Kidney (tissue), 14 donors: ENCODE data around the gene SF3B3. TPM values are rescaled to one million over a fixed set of nuclear protein-coding genes. Genes with fewer than 3 reads are reported as not detected.

Experiments used
- DNase-seq, 5 donors: peaks; one replicate each; pipeline ENCODE4 v3.0.0-alpha.2; 2013 to 2020
- FAIRE-seq: peaks from 2 replicates; lab custom pipeline; 2012; peaks lifted over from hg19 to GRCh38; lab: Jason Lieb, UNC
- H3K27ac ChIP-seq, 2 donors: one replicate each; pipeline ENCODE4 v1.7.0; 2013; ENCODE audit warnings: low read depth in 2 of 2, low read length in 2 of 2, inconsistent platforms in 1 of 2
- H3K27me3 ChIP-seq: one replicate; pipeline ENCODE4 v1.7.1; 2013; ENCODE audit warnings: low read length, inconsistent platforms; ENCODE audit not compliant: control insufficient read depth, insufficient read depth
- H3K36me3 ChIP-seq, 3 donors: one replicate each; pipeline versions ENCODE4 v1.7.0 to v1.7.1; 2013; ENCODE audit warnings: low read length in 3 of 3, control low read depth in 1 of 3, inconsistent platforms in 1 of 3; ENCODE audit not compliant: insufficient read depth in 3 of 3, control insufficient read depth in 2 of 3
- H3K4me1 ChIP-seq, 3 donors: one replicate each; pipeline versions ENCODE4 v1.7.0 to v1.7.1; 2013; ENCODE audit warnings: low read length in 3 of 3, inconsistent platforms in 1 of 3, low read depth in 1 of 3; ENCODE audit not compliant: control insufficient read depth in 2 of 3, insufficient read depth in 2 of 3
- H3K4me3 ChIP-seq, 3 donors: one replicate each; pipeline versions ENCODE4 v1.7.0 to v1.8.1; 2013; ENCODE audit warnings: low read length in 3 of 3, control low read depth in 1 of 3, inconsistent platforms in 1 of 3
- H3K9ac ChIP-seq, 3 donors: one replicate each; pipeline versions ENCODE4 v1.7.0 to v1.7.1; 2013; ENCODE audit warnings: low read length in 3 of 3, control low read depth in 1 of 3, inconsistent platforms in 1 of 3
- H3K9me3 ChIP-seq, 3 donors: one replicate each; pipeline versions ENCODE4 v1.7.0 to v1.7.1; 2013; ENCODE audit warnings: low read length in 3 of 3, control low read depth in 1 of 3, inconsistent platforms in 1 of 3; ENCODE audit not compliant: control insufficient read depth in 2 of 3, insufficient read depth in 1 of 3
- intact Hi-C: fragments of 100-400 bp; cut with DNase I; formaldehyde crosslinking; loops from one replicate; pipeline ENCODE4 v1.11.1; 2022
- polyA plus RNA-seq: library from polyadenylated mRNA; stranded (reverse); fragments of 350-450 nt; fragmentation: Illumina TruSeq; extraction: RNeasy Lipid Tissue Mini Kit (QIAGEN cat#74804); gene quantifications from one replicate; pipeline ENCODE4 v1.2.3, GENCODE V29; 2014; ENCODE audit warnings: low read depth, low replicate concordance; ENCODE audit not compliant: insufficient read depth
- total RNA-seq: library from RNA; stranded (reverse); fragmentation: NEBNext Ultra II Directional; extraction: Animal tissue kit (Norgen Biotek cat#: 25700); gene quantifications from one replicate; pipeline ENCODE4 v1.2.1, GENCODE V29; 2021
- TF ChIP-seq, protein P1 (sequence below): IDR thresholded peaks from 3 replicates; pipeline ENCODE4 v1.5.1; 2012; ENCODE audit warnings: mild to moderate bottlenecking, moderate library complexity, borderline replicate concordance; ENCODE audit not compliant: insufficient read depth; ENCODE audit errors: extremely low read depth
- donor health status: control.
- donor health status: control.
- donor health status: control.
- donor health status: control.
- donor health status: control.
- donor health status: DM: yes; HTN: yes; CAD: no.
- donor health status: Normal renal cell carcinoma (clear cell type).

Gene SF3B3
- total and polyA plus RNA-seq, 2 donors from 2014 or later: 92.9 to 246 TPM

DNA sequence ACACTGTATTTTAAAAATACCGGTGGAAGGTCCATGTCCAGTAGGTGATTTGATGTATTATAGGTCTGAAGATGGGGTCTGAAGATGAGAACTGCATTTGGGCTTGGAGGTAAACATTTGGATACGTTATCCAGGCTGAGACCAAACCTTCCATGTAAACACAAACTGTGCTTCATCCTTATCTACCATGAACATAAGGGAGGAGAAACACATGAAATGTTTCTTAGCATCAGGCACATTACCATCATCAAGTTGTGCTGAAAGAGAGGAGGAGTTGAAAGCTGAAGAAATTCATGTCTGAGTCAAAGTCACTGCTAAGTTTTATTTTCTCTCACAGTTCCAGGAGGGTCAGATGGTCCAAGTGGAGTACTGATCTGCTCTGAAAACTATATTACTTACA, 11.4 kb downstream of the SF3B3 start:
- TF ChIP-seq, protein P1, sequence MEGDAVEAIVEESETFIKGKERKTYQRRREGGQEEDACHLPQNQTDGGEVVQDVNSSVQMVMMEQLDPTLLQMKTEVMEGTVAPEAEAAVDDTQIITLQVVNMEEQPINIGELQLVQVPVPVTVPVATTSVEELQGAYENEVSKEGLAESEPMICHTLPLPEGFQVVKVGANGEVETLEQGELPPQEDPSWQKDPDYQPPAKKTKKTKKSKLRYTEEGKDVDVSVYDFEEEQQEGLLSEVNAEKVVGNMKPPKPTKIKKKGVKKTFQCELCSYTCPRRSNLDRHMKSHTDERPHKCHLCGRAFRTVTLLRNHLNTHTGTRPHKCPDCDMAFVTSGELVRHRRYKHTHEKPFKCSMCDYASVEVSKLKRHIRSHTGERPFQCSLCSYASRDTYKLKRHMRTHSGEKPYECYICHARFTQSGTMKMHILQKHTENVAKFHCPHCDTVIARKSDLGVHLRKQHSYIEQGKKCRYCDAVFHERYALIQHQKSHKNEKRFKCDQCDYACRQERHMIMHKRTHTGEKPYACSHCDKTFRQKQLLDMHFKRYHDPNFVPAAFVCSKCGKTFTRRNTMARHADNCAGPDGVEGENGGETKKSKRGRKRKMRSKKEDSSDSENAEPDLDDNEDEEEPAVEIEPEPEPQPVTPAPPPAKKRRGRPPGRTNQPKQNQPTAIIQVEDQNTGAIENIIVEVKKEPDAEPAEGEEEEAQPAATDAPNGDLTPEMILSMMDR: no peak
- H3K9me3 ChIP-seq: no peaks in the 10 kb centered on the region
- no peak overlapping the region for H3K9ac ChIP-seq
- H3K4me1 ChIP-seq: no peaks in the 10 kb centered on the region
- intact Hi-C loops: loop anchor here (10.0 kb wide), 1 partner anchor 120 kb away; no protein-coding TSS in a partner anchor
- no peak overlapping the region for H3K4me3 ChIP-seq
- no peak for FAIRE-seq
- no peak overlapping the region for H3K27ac ChIP-seq
- DNase-seq: no peak
- H3K36me3 ChIP-seq: peaks cover 17 to 70% (median 44%) of the 10 kb centered on the region in 3 donors
- H3K27me3 ChIP-seq: no peaks in the 10 kb centered on the region

DNA sequence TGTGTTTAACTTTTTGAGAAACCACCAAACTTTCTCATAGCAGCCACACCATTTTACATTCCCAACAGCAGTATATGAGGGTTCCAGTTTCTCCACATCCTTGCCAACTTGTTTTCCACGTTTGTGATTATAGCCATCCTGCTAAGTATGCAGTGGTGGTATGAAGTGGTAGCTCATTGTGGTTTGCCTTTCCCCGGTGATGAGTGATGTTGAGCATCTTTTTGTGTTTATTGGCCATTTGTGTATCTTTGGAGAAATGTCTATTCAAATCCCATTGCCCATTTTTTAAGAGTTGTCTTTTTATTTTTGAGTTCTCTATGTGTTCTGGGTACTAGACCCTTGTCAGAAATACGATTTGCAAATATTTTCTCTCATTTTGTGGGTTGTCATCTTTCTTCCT, 17.4 kb downstream of the SF3B3 start:
- no peak overlapping the region for H3K27ac ChIP-seq
- no peaks in the 10 kb centered on the region for H3K4me1 ChIP-seq
- H3K27me3 ChIP-seq: no peaks in the 10 kb centered on the region
- TF ChIP-seq, protein P1: no peak
- H3K4me3 ChIP-seq: no peak overlapping the region
- H3K9ac ChIP-seq: no peak overlapping the region
- no peak for FAIRE-seq
- intact Hi-C loops: no loop called here
- peaks cover 25 to 65% (median 37%) of the 10 kb centered on the region in 3 donors for H3K36me3 ChIP-seq
- DNase-seq: no peak
- no peaks in the 10 kb centered on the region for H3K9me3 ChIP-seq

DNA sequence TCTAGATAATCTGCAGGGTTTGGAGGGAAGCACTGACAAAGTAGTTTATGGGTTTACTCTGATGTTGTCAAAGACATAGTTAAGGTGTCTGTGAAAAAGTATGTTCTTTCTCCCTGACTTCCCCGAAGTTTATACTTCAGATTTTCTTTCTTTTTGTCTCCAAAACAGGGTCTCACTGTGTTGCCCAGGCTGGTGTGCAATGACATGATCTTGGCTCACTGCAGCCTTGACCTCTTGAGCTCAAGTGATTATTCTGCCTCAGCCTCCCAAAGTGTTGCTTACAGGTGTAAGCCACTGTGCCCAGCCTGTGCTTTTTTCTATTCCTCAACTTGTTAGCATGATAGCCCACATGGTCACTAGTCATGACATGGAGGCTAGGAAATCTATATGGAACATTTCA, 20.9 kb downstream of the SF3B3 start:
- Histone ChIP-seq H3K27ac (no peak overlapping the region), H3K4me1 (no peaks in the 10 kb centered on the region), H3K4me3 (no peak overlapping the region), H3K9me3 (no peaks in the 10 kb centered on the region), H3K9ac (no peak overlapping the region), H3K27me3 (no peaks in the 10 kb centered on the region), H3K36me3 (peaks cover 23 to 68% (median 36%) of the 10 kb centered on the region in 3 donors)
- intact Hi-C loops: no loop called here
- DNase-seq (no peak), FAIRE-seq (no peak)
- TF ChIP-seq, protein P1: no peak

DNA sequence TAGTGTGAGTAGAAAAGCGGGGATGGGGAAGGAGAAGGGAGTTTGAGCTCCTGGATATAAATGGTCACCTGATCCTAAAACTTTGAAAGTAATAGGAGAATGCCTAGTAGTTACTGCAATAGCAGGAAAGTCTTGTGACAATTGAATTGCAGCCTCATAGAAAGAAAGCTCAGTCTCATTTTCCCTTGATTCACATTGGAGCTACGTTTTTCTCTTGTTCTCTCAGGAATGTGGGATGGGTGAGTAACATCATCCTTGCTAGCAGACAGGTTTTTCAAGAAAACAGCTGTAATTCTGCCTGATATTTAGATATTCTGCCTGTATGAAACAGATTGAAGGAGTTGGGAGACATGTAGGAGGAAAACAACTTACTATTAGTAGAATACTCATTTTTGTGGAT, 25.3 kb downstream of the SF3B3 start:
- FAIRE-seq: no peak
- no peak overlapping the region for H3K27ac ChIP-seq
- H3K9me3 ChIP-seq: no peaks in the 10 kb centered on the region
- H3K4me3 ChIP-seq: no peak overlapping the region
- TF ChIP-seq, protein P1: no peak
- intact Hi-C loops: no loop called here
- H3K4me1 ChIP-seq: no peaks in the 10 kb centered on the region
- H3K9ac ChIP-seq: no peak overlapping the region
- H3K36me3 ChIP-seq: peaks cover 24 to 75% (median 45%) of the 10 kb centered on the region in 3 donors
- no peaks in the 10 kb centered on the region for H3K27me3 ChIP-seq
- no peak for DNase-seq
